Neural progenitor cell (in vitro differentiated cells): Measurements from ENCODE around the gene ANGPTL8. TPM values are rescaled to one million over a fixed set of nuclear protein-coding genes. Genes with fewer than 3 reads are reported as not detected.
A peak's percentile ranks its signal among the peaks of the same experiment; 100 is the strongest.

Experiments used
- DNase-seq: peaks from one replicate; pipeline ENCODE4 v3.0.0-alpha.2; 2016; ENCODE audit warnings: low spot score
- H2AFZ ChIP-seq: fragments of 200-600 bp; sonication (generic); replicated peaks from 2 replicates; pipeline ENCODE4 v1.6.1; 2016; ENCODE audit warnings: antibody characterized with exemption
- H3F3A ChIP-seq: fragments of 200-600 bp; sonication (generic); 2 replicates; pipeline ENCODE4 v1.6.1; 2016; ENCODE audit warnings: antibody characterized with exemption, low read depth
- H3K27ac ChIP-seq: fragments of 200-600 bp; sonication (generic); 2 replicates; pipeline ENCODE4 v1.5.1; 2016; ENCODE audit warnings: mild to moderate bottlenecking
- H3K27me3 ChIP-seq: fragments of 200-600 bp; sonication (generic); 2 replicates; pipeline ENCODE4 v1.6.1; 2016; ENCODE audit warnings: mild to moderate bottlenecking, moderate library complexity
- H3K36me3 ChIP-seq: fragments of 200-600 bp; sonication (generic); 2 replicates; pipeline ENCODE4 v1.5.1; 2016
- H3K4me1 ChIP-seq: fragments of 200-600 bp; sonication (generic); 2 replicates; pipeline ENCODE4 v1.6.1; 2016; ENCODE audit warnings: mixed run types
- H3K4me2 ChIP-seq: fragments of 200-600 bp; sonication (generic); 2 replicates; pipeline ENCODE4 v1.6.1; 2016
- H3K4me3 ChIP-seq: fragments of 200-600 bp; sonication (generic); 2 replicates; pipeline ENCODE4 v1.5.1; 2016
- H3K79me2 ChIP-seq: fragments of 200-600 bp; sonication (generic); 2 replicates; pipeline ENCODE4 v1.6.1; 2016; ENCODE audit warnings: low read depth
- H3K9ac ChIP-seq: fragments of 200-600 bp; sonication (generic); 2 replicates; pipeline ENCODE4 v1.6.1; 2016
- H3K9me3 ChIP-seq: fragments of 200-600 bp; sonication (generic); 2 replicates; pipeline ENCODE4 v1.5.1; 2016; ENCODE audit warnings: low read depth
- H4K20me1 ChIP-seq: fragments of 200-600 bp; sonication (generic); 2 replicates; pipeline ENCODE4 v1.6.1; 2016; ENCODE audit warnings: low read depth
- H3K27ac Mint-ChIP-seq: 3 replicates; pipeline ENCODE4 v1.8.0; 2021; ENCODE audit warnings: mixed read lengths
- H3K27me3 Mint-ChIP-seq: 2 replicates; pipeline ENCODE4 v1.8.0; 2022; ENCODE audit warnings: low read depth, mild to moderate bottlenecking, inconsistent platforms, moderate library complexity, mixed read lengths; ENCODE audit not compliant: insufficient read depth
- H3K36me3 Mint-ChIP-seq: 3 replicates; pipeline ENCODE4 v1.8.0; 2021; ENCODE audit warnings: mixed read lengths
- H3K4me1 Mint-ChIP-seq: 3 replicates; pipeline ENCODE4 v1.8.0; 2021; ENCODE audit warnings: mixed read lengths
- H3K4me3 Mint-ChIP-seq: 3 replicates; pipeline ENCODE4 v1.8.0; 2021; ENCODE audit warnings: mild to moderate bottlenecking, moderate library complexity, mixed read lengths
- H3K9me3 Mint-ChIP-seq: 3 replicates; pipeline ENCODE4 v1.8.0; 2020; ENCODE audit warnings: mixed read lengths
- EZH2 ChIP-seq: fragments of 200-600 bp; sonication (generic); IDR thresholded peaks from 2 replicates; pipeline ENCODE4 v1.6.1; 2017; ENCODE audit warnings: antibody characterized with exemption, mild to moderate bottlenecking, moderate library complexity
- EZH2phosphoT487 ChIP-seq: fragments of 200-600 bp; sonication (generic); IDR thresholded peaks from 2 replicates; pipeline ENCODE4 v1.6.1; 2017; ENCODE audit warnings: antibody characterized with exemption
- total RNA-seq: library from RNA; depleted of rRNA; stranded (reverse); fragments of >200 nt; gene quantifications from 2 replicates; pipeline ENCODE4 v1.2.3, GENCODE V29; 2015; ENCODE audit warnings: low replicate concordance
- TF ChIP-seq, protein P1 (sequence below): fragments of 200-600 bp; sonication (generic); IDR thresholded peaks from 2 replicates; pipeline ENCODE4 v1.5.1; 2017; ENCODE audit warnings: antibody characterized with exemption, mild to moderate bottlenecking

Gene ANGPTL8
- total RNA-seq, 1 donor from 2014 or later = not detected

DNA sequence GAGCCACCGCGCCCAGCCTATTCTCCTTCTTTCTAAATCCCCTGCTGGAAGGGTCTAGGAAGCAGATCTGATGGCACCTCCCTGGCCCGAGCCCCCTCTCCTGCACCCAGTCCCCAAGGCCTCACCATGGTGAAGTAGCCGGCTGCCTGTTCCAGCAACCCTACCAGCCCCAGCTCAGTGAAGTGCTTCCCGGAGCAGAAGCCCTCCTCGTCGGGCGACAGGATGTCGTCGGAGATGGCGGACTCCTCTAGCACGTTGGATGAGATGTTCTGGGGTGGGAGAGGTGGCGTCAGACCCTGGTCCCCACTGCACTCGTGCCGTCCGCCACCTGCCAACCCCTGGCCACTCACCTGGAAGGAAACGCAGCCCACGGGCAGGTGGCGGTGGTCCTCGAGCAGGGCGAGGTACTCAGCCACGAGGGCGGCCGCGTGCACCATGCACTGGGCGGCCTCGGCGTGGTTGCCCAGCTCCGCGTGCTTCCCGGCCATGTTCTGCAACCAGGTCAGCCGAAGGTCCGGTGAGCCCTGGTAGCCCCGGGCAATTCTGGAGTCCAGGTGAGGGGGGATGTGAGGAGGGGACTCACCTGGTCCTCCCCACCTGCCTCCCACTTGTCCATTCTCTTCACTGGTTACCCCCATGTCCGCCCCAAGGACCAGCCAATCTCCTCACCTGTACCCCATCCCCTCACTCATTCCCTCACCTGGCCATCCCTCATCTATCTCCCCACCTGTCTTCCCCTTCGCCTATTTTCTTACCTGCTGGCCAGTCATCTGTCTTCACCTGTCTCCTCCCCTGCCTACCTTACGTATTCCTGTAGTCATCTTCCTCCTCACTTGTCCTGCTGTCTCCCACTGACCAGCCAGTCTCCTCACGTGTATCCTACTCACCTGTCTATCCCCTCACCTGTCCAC is 30.6 kb upstream of the ANGPTL8 start:
- H3K4me3 ChIP-seq = no peak overlapping the region
- H3K27ac ChIP-seq = no peak overlapping the region
- H3K27ac Mint-ChIP-seq = no peak overlapping the region
- H3K9me3 ChIP-seq = no peaks in the 10 kb centered on the region
- peaks cover 16% of the 10 kb centered on the region for H3K27me3 Mint-ChIP-seq
- DNase-seq = no peak
- no peak overlapping the region for H3K9ac ChIP-seq
- TF ChIP-seq EZH2phosphoT487 (no peak), EZH2 (no peak)
- TF ChIP-seq, protein P1, sequence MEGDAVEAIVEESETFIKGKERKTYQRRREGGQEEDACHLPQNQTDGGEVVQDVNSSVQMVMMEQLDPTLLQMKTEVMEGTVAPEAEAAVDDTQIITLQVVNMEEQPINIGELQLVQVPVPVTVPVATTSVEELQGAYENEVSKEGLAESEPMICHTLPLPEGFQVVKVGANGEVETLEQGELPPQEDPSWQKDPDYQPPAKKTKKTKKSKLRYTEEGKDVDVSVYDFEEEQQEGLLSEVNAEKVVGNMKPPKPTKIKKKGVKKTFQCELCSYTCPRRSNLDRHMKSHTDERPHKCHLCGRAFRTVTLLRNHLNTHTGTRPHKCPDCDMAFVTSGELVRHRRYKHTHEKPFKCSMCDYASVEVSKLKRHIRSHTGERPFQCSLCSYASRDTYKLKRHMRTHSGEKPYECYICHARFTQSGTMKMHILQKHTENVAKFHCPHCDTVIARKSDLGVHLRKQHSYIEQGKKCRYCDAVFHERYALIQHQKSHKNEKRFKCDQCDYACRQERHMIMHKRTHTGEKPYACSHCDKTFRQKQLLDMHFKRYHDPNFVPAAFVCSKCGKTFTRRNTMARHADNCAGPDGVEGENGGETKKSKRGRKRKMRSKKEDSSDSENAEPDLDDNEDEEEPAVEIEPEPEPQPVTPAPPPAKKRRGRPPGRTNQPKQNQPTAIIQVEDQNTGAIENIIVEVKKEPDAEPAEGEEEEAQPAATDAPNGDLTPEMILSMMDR = no peak
- no peak overlapping the region for H3K4me3 Mint-ChIP-seq
- no peaks in the 10 kb centered on the region for H3K9me3 Mint-ChIP-seq
- no peaks in the 10 kb centered on the region for H3K27me3 ChIP-seq
- peaks cover 4% of the 10 kb centered on the region for H3K36me3 Mint-ChIP-seq
- no peaks in the 10 kb centered on the region for H3K36me3 ChIP-seq
- no peak overlapping the region for H3K4me2 ChIP-seq
- no peaks in the 10 kb centered on the region for H4K20me1 ChIP-seq
- no peaks in the 10 kb centered on the region for H3F3A ChIP-seq
- H2AFZ ChIP-seq = no peak overlapping the region
- H3K4me1 ChIP-seq = no peaks in the 10 kb centered on the region
- no peaks in the 10 kb centered on the region for H3K79me2 ChIP-seq
- H3K4me1 Mint-ChIP-seq = no peaks in the 10 kb centered on the region

DNA sequence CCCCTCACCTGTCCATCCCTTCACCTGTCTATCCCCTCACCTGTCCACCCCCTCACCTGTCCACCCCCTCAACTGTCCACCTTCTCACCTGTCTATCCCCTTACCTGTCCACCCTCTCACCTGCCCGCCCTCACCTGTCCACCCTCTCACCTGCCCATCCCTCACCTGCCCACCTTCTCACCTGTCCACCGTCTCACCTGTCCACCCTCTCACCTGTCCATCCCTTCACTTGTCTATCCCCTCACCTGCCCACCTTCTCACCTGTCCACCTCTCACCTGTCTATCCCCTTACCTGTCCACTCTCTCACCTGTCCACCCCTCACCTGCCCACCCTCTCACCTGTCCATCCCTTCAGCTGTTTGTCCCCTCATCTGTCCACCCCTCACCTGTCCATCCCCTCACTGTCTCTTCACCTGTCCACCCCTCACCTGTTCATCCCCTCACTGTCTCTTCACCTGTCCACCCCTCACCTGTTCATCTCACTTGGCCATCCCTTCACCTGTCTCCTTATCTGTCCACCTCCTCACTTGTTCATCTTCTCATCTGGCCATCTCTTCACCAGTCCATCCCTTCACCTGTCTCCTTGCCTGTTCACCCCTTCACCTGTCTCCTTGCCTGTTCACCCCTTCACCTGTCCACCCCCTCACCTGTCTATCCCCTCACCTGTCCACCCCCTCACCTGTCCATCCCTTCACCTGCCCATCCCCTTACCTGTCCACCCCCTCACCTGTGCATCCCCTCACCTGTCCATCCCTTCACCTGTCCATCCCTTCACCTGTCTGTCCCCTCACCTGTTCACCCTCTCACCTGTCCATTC is 29.4 kb upstream of the ANGPTL8 start:
- no peaks in the 10 kb centered on the region for H3K4me1 ChIP-seq
- Mint-ChIP-seq H3K36me3 (peaks cover 4% of the 10 kb centered on the region), H3K4me1 (no peaks in the 10 kb centered on the region), H3K4me3 (no peak overlapping the region), H3K27ac (no peak overlapping the region), H3K9me3 (no peaks in the 10 kb centered on the region), H3K27me3 (peaks cover 18% of the 10 kb centered on the region)
- H3K27ac ChIP-seq = no peak overlapping the region
- no peak overlapping the region for H3K4me3 ChIP-seq
- no peaks in the 10 kb centered on the region for H3F3A ChIP-seq
- no peak overlapping the region for H3K9ac ChIP-seq
- no peaks in the 10 kb centered on the region for H4K20me1 ChIP-seq
- H3K36me3 ChIP-seq = no peaks in the 10 kb centered on the region
- TF ChIP-seq EZH2 (no peak), EZH2phosphoT487 (no peak)
- TF ChIP-seq, protein P1 = no peak
- H3K9me3 ChIP-seq = no peaks in the 10 kb centered on the region
- no peak overlapping the region for H2AFZ ChIP-seq
- DNase-seq = no peak
- no peaks in the 10 kb centered on the region for H3K79me2 ChIP-seq
- H3K27me3 ChIP-seq = no peaks in the 10 kb centered on the region
- H3K4me2 ChIP-seq = no peak overlapping the region

DNA sequence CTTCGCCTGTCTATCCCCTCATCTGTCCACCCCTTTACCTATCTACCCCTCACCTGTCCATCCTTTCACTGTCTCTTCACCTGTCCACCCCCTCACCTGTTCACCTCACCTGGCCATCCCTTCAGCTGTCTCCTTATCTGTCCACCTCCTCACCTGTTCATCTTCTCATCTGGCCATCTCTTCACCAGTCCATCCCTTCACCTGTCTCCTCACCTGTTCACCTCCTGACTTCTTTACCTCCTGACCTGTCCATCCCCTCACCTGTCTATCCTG is 28.8 kb upstream of the ANGPTL8 start:
- Mint-ChIP-seq H3K4me3 (peak overlapping the region; percentile 21), H3K27ac (no peak overlapping the region), H3K9me3 (no peaks in the 10 kb centered on the region), H3K4me1 (no peaks in the 10 kb centered on the region), H3K36me3 (peaks cover 7% of the 10 kb centered on the region), H3K27me3 (peaks cover 18% of the 10 kb centered on the region)
- TF ChIP-seq, protein P1 = no peak
- TF ChIP-seq EZH2 (no peak), EZH2phosphoT487 (no peak)
- no peaks in the 10 kb centered on the region for H3K4me1 ChIP-seq
- no peaks in the 10 kb centered on the region for H3K9me3 ChIP-seq
- no peak overlapping the region for H3K4me2 ChIP-seq
- H3K36me3 ChIP-seq = no peaks in the 10 kb centered on the region
- no peak for DNase-seq
- no peak overlapping the region for H3K27ac ChIP-seq
- H3K79me2 ChIP-seq = no peaks in the 10 kb centered on the region
- H3K4me3 ChIP-seq = no peak overlapping the region
- H4K20me1 ChIP-seq = no peaks in the 10 kb centered on the region
- H3K27me3 ChIP-seq = no peaks in the 10 kb centered on the region
- no peaks in the 10 kb centered on the region for H3F3A ChIP-seq
- H3K9ac ChIP-seq = no peak overlapping the region
- H2AFZ ChIP-seq = no peak overlapping the region
